Lung (tissue), 12 donors: ENCODE data around the gene PHACTR1. TPM values are rescaled to one million over a fixed set of nuclear protein-coding genes. Genes with fewer than 3 reads are reported as not detected.
A peak's percentile ranks its signal among the peaks of the same experiment; 100 is the strongest.

ENCODE experiments used
- ATAC-seq: fragments of 200-7000 bp; cut with Tn5 transposase; one replicate; pipeline ENCODE4 v1.9.1; 2020; ENCODE audit warnings: moderate number of reproducible peaks; ENCODE audit not compliant: insufficient read depth, low FRiP score
- DNase-seq, 3 donors: peaks; one replicate each; pipeline ENCODE4 v3.0.0-alpha.2; 2013 to 2017
- H3K27ac ChIP-seq, 2 donors: one replicate each; pipeline ENCODE4 v1.5.1; 2013; ENCODE audit warnings: mild to moderate bottlenecking in 2 of 2, moderate library complexity in 2 of 2, control low read depth in 1 of 2, inconsistent platforms in 1 of 2, low read depth in 1 of 2, low read length in 1 of 2
- H3K27me3 ChIP-seq, 3 donors: one replicate each; pipeline ENCODE4 v1.5.1; 2013; ENCODE audit warnings: low read length in 2 of 3; ENCODE audit not compliant: control insufficient read depth in 3 of 3, insufficient read depth in 3 of 3
- H3K36me3 ChIP-seq, 4 donors: one replicate each; pipeline ENCODE4 v1.5.1; 2013; ENCODE audit warnings: low read length in 4 of 4, mild to moderate bottlenecking in 1 of 4, moderate library complexity in 1 of 4; ENCODE audit not compliant: control insufficient read depth in 4 of 4, insufficient read depth in 4 of 4
- H3K4me1 ChIP-seq, 5 donors: one replicate each; pipeline ENCODE4 v1.5.1; 2013; ENCODE audit warnings: low read length in 5 of 5, mild to moderate bottlenecking in 2 of 5, moderate library complexity in 1 of 5; ENCODE audit not compliant: control insufficient read depth in 5 of 5, insufficient read depth in 5 of 5
- H3K4me3 ChIP-seq: one replicate; pipeline ENCODE4 v1.5.1; 2013; ENCODE audit warnings: mild to moderate bottlenecking, control low read depth, moderate library complexity
- H3K9ac ChIP-seq, 2 donors: one replicate each; pipeline ENCODE4 v1.5.1; 2013; ENCODE audit warnings: low read length in 2 of 2, control low read depth in 1 of 2; ENCODE audit not compliant: insufficient read depth in 1 of 2
- H3K9me3 ChIP-seq, 4 donors: one replicate each; pipeline ENCODE4 v1.5.1; 2013; ENCODE audit warnings: low read length in 3 of 4, mild to moderate bottlenecking in 1 of 4, moderate library complexity in 1 of 4; ENCODE audit not compliant: control insufficient read depth in 4 of 4, insufficient read depth in 3 of 4
- WGBS, 2 donors: extraction: QIAGEN DNeasy Blood & Tissue Kit; methylation state at CpG; one replicate each; pipeline ENCODE4 v1.1.7; 2013; 5-methylcytosine and 5-hydroxymethylcytosine counted together
- polyA plus RNA-seq, 2 donors: library from polyadenylated mRNA; stranded (reverse); fragments of 200-250 nt; gene quantifications; one replicate each; pipeline ENCODE4 v1.2.1, GENCODE V29; 2013
- total RNA-seq, 2 donors: library from RNA; depleted of rRNA in 1 of 2; stranded (reverse); fragments of >200 nt in 1 of 2; gene quantifications; one replicate each; pipeline ENCODE4 v1.2.1, GENCODE V29; 2014 to 2021
- TF ChIP-seq, protein P1 (sequence below): IDR thresholded peaks from 2 replicates; pipeline ENCODE4 v1.5.1; 2012; ENCODE audit warnings: mild to moderate bottlenecking; ENCODE audit errors: control extremely low read depth, extremely low read depth
- donor health status: control.
- donor health status: control.
- donor health status: Bipolar disorder and iron deficiency.
- donor health status: healthy.
- donor health status: DM: yes; HTN: yes; CAD: no.

The PHACTR1 gene
- total and polyA plus RNA-seq, 4 donors = 16.3 to 58.8 (median 41.9) TPM

DNA sequence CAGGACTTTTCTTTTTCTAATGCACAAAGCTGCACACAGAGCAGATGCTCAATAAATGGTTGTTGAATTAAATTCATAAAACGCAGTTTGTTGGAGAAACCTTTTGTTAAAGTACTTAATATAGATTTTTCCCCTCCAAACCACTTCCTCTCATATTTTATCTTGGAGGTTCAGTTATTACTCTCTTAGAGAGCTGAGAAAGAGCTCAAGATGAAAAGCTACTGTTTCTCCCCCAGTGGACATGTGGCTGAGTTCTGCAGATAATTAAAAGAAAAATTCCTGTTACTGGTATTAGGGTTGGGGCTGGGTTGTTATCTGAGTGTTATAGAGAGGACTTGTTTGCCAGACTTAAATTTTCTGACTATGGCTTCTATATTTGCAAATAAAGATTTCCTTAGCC lies 317.7 kb downstream of the PHACTR1 start:
- H3K36me3 ChIP-seq = no peaks in the 10 kb centered on the region
- H3K27me3 ChIP-seq = no peaks in the 10 kb centered on the region
- H3K27ac ChIP-seq = no peak overlapping the region
- DNase-seq (no peak), ATAC-seq (no peak)
- WGBS, 2 donors = 0 to 14% methylated on average over 1 of the region's 1 CpG
- no peaks in the 10 kb centered on the region for H3K9me3 ChIP-seq
- H3K4me3 ChIP-seq = no peak overlapping the region
- TF ChIP-seq, protein P1, sequence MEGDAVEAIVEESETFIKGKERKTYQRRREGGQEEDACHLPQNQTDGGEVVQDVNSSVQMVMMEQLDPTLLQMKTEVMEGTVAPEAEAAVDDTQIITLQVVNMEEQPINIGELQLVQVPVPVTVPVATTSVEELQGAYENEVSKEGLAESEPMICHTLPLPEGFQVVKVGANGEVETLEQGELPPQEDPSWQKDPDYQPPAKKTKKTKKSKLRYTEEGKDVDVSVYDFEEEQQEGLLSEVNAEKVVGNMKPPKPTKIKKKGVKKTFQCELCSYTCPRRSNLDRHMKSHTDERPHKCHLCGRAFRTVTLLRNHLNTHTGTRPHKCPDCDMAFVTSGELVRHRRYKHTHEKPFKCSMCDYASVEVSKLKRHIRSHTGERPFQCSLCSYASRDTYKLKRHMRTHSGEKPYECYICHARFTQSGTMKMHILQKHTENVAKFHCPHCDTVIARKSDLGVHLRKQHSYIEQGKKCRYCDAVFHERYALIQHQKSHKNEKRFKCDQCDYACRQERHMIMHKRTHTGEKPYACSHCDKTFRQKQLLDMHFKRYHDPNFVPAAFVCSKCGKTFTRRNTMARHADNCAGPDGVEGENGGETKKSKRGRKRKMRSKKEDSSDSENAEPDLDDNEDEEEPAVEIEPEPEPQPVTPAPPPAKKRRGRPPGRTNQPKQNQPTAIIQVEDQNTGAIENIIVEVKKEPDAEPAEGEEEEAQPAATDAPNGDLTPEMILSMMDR = no peak
- H3K4me1 ChIP-seq = peaks cover 0 to 24% (median 2%) of the 10 kb centered on the region in 5 donors
- H3K9ac ChIP-seq = no peak overlapping the region

DNA sequence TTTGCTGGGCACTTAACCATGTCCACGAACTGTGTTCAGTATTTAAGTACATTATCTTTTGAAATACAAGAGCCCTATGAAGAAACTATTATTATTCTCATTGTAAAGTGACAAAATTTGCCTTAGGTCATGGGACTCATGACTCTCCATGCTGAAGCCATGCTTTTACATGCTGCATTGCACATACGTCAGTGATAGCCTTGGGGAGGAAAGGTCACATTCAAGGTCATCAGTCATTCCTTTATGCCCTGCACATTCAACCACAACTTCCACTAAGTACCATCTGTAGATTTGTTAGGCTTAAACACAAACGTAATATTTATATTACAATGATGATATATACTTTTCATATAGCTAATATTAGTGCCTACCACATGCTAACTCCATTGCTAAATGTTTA lies 319.0 kb downstream of the PHACTR1 start:
- H3K4me1 ChIP-seq = peaks cover 0 to 26% (median 4%) of the 10 kb centered on the region in 5 donors
- no peak overlapping the region for H3K4me3 ChIP-seq
- H3K36me3 ChIP-seq = no peaks in the 10 kb centered on the region
- TF ChIP-seq, protein P1 = no peak
- no peak for ATAC-seq
- no peak overlapping the region for H3K9ac ChIP-seq
- no peak overlapping the region for H3K27ac ChIP-seq
- H3K27me3 ChIP-seq = no peaks in the 10 kb centered on the region
- H3K9me3 ChIP-seq = no peaks in the 10 kb centered on the region
- 73 to 83% methylated on average over 3 of the region's 3 CpGs for WGBS, 2 donors
- DNase-seq = no peak

GRCh38 chr6:13038315-13038714 lies 321.7 kb downstream of the PHACTR1 start:
- Histone ChIP-seq H3K9ac (no peak overlapping the region), H3K4me1 (peaks cover 0 to 23% (median 4%) of the 10 kb centered on the region in 5 donors), H3K36me3 (no peaks in the 10 kb centered on the region), H3K9me3 (no peaks in the 10 kb centered on the region), H3K27me3 (no peaks in the 10 kb centered on the region), H3K27ac (peak overlapping the region in 1 of 2 donors; percentile 10), H3K4me3 (no peak overlapping the region)
- no peak for ATAC-seq
- TF ChIP-seq, protein P1 = no peak
- DNase-seq = peak in 2 of 3 donors; percentile 79 to 89

GRCh38 chr6:13038741-13039190 lies 322.2 kb downstream of the PHACTR1 start:
- Histone ChIP-seq H3K9me3 (no peaks in the 10 kb centered on the region), H3K4me1 (peaks cover 0 to 23% (median 4%) of the 10 kb centered on the region in 5 donors), H3K27me3 (no peaks in the 10 kb centered on the region), H3K36me3 (no peaks in the 10 kb centered on the region), H3K27ac (peak overlapping the region in 1 of 2 donors; percentile 10), H3K9ac (no peak overlapping the region), H3K4me3 (no peak overlapping the region)
- DNase-seq (peak in 1 of 3 donors; percentile 32), ATAC-seq (peak; percentile 11)
- TF ChIP-seq, protein P1 = no peak
- 71 to 93% methylated on average over 2 of the region's 2 CpGs for WGBS, 2 donors
